IPS DF 4.7 (cell line): ENCODE measurements around the gene FMO5.
"Not testable (repeated sequence)": the region's sequence is repeated elsewhere in the genome, so short reads cannot be mapped to it uniquely, and the experiment has no call there.

Experiments used
- DNase-seq: peaks from one replicate; pipeline ENCODE4 v3.0.0-alpha.2; 2013; ENCODE audit warnings: low spot score; ENCODE audit errors: extremely low read depth

FMO5 gene

GRCh38 chr1:147207192-147207591 lies 17.9 kb downstream of the FMO5 start:
- no peak for DNase-seq

- no peak for DNase-seq
These were observed 21.1 kb downstream of the FMO5 start for GRCh38 chr1:147204080-147204479.

- DNase-seq: no peak
These were observed 22.6 kb downstream of the FMO5 start for GRCh38 chr1:147202576-147202975.

- no peak for DNase-seq
These were observed 23.4 kb downstream of the FMO5 start for GRCh38 chr1:147201786-147202185.

- no peak for DNase-seq
These were observed 23.9 kb downstream of the FMO5 start for GRCh38 chr1:147201276-147201675.

GRCh38 chr1:147197324-147197723 lies 27.8 kb downstream of the FMO5 start:
- not testable (repeated sequence) for DNase-seq

- DNase-seq: no peak
These were observed 35.6 kb downstream of the FMO5 start for GRCh38 chr1:147189514-147189913.

- DNase-seq: no peak
These were observed 39.7 kb downstream of the FMO5 start for GRCh38 chr1:147185432-147185831.

GRCh38 chr1:147177611-147178380 lies 47.3 kb downstream of the FMO5 start:
- DNase-seq: no peak

- peak; percentile 60 for DNase-seq
These were observed 52.7 kb downstream of the FMO5 start, which contains the start of gene PRKAB2 for GRCh38 chr1:147172168-147173016. TSS of gene PRKAB2 (minus strand) at chr1:147172470. CDS start at chr1:147172144, 326 bp downstream.

GRCh38 chr1:147171399-147172167 lies 53.6 kb downstream of the FMO5 start:
- DNase-seq: no peak

GRCh38 chr1:147169840-147170674 lies 55.1 kb downstream of the FMO5 start:
- no peak for DNase-seq

- no peak for DNase-seq
These were observed 56.0 kb downstream of the FMO5 start for GRCh38 chr1:147169171-147169570.

GRCh38 chr1:147168626-147169058 lies 56.5 kb downstream of the FMO5 start:
- DNase-seq: no peak

GRCh38 chr1:147167365-147167764 lies 57.8 kb downstream of the FMO5 start:
- DNase-seq: no peak

- no peak for DNase-seq
These were observed 62.1 kb downstream of the FMO5 start for GRCh38 chr1:147163019-147163418.

- DNase-seq: no peak
These were observed 63.0 kb downstream of the FMO5 start for GRCh38 chr1:147162093-147162492.

GRCh38 chr1:147157116-147157515 lies 68.0 kb downstream of the FMO5 start:
- DNase-seq: not testable (repeated sequence)

- DNase-seq: no peak
These were observed 68.5 kb downstream of the FMO5 start for GRCh38 chr1:147156642-147157041.

- no peak for DNase-seq
These were observed 72.4 kb downstream of the FMO5 start for GRCh38 chr1:147152772-147153171.

- no peak for DNase-seq
These were observed 73.9 kb downstream of the FMO5 start for GRCh38 chr1:147151244-147151643.
